IPS-NIHi11 (cell line): ENCODE measurements around the gene CPT1C.

Experiments used
- DNase-seq: peaks from one replicate; pipeline ENCODE4 v3.0.0; 2012; ENCODE audit warnings: mixed read lengths, low spot score

Gene CPT1C

GRCh38 chr19:49681830-49682229, 9.1 kb upstream of the CPT1C start:
- no peak for DNase-seq

GRCh38 chr19:49682274-49682673, 8.6 kb upstream of the CPT1C start:
- DNase-seq, result no peak

GRCh38 chr19:49683814-49684250, 7.1 kb upstream of the CPT1C start:
- no peak for DNase-seq

DNA sequence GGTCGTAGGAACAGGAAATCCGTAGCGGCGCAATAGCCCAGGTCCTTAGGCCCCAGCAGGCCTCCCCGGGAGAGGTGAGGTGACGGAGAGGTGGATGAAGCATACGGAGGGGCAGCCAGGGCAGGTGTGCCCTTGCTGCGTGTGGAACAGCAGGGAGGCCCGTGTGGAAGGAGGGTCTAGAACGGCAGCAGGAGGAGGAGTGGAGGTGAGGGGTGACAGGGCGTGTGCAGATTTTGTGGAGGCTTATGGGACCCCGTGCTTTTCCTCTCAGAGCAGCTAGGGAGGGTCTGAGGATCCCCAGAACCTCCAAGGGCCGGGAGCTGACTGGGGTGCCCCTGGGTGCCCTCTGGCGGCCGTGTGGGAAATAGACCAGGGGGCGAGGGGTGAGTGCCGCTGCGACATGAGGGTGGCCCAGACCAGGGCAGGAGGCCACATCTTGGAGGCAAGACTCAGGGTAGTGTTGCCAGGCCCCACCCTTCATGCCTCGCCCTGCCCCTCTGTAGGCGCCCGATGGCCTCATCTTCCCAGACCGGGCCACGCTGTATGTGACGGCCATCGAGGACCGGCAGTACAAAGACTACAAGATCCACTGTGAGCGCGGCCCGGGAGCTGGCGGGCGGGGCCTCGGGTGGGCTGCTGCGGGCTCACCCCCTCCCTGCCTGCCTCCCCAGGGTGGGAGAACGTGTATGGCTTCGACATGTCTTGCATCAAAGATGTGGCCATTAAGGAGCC, 6.5 kb upstream of the CPT1C start:
- peak; percentile 58 for DNase-seq

DNA sequence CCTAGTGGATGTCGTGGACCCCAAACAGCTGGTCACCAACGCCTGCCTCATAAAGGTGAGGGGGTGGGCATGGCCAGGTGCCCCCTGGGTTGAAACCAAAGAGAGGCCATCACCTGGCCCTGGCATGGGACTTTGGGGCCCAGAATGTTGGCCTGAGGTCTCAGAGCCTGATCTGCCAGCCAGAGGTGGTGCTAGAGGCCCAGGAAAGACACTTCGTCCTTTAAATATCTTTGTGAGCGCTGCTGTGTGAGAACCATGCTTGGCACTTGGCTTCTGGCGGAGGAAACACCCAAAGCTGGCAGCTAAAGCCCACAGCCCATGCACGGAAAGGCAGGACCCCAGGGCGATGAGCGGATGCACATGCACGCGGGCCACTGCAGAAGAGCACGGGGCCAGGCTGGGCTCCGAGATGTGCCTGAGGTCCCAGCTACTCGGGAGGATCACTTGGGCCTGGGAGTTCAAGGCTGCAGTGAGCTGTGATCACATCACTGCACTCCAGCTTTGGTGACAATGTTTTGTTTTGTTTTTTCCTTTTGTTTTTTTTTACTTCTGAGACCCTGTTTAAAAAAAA, 5.8 kb upstream of the CPT1C start:
- DNase-seq, result peak; percentile 3

GRCh38 chr19:49685845-49686332, 5.0 kb upstream of the CPT1C start:
- peak; percentile 12 for DNase-seq

GRCh38 chr19:49686503-49687088, 4.3 kb upstream of the CPT1C start:
- peak; percentile 5 for DNase-seq

- peak; percentile 3 for DNase-seq
Measured at GRCh38 chr19:49687150-49687549, 3.8 kb upstream of the CPT1C start.

GRCh38 chr19:49687566-49688316, 3.2 kb upstream of the CPT1C start:
- peak; percentile 17 for DNase-seq

- DNase-seq, result peak; percentile 14
Measured at GRCh38 chr19:49688531-49689132, 2.3 kb upstream of the CPT1C start.

DNA sequence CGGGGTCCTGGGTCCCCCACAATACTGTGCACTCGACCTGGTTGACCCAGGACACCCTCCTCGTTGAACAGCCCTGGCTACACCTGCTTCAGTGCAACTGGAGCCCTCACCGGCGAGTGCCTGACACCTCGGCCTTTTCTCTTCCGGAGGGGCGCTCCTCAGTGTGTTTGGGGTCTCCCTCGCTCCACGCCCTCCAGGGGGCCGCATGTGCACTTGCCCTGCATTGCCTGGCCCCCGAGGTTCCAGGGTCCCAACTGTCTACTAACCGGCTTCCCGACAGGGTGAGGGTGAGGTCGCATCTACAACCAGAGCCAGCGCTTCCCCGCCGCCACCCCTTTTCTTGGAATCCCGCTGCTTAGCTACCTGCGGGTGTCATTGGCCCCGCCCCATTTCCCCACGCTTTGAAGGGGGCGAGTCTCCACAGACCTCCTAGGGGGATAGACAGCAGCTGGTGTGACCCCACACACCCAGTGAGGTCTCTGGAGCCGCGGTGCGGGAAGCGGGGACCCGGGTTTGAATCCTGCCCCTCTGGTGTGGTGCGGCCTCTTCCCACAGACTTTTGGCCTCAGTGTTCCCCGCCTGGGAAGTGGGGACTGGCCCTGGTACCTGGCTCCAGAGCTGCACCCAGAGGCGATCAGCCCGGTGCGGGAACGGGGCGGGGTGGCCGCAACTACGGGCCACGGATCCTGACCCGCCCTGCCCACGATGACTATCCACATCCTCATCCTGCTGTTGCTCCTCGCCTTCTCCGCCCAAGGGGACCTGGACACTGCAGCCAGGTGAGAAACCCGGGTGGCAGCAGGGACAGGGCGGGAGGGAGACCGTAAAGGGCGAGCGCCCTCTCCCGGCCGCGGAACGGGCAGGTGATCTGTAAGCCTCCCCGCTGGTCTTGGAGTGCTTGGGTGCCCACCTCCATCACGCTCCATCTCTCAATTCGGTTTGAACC, 1.5 kb upstream of the CPT1C start, which contains the start of gene ADM5:
Gene ADM5, plus strand, starts transcription at position 462 of the 946 bp plus-strand sequence. Its CDS starts 244 bp downstream, at position 706.
- peak; percentile 47 for DNase-seq

GRCh38 chr19:49690079-49690655, 749 bp upstream of the CPT1C start:
- no peak for DNase-seq

GRCh38 chr19:49691243-49692146, 579 bp downstream of the CPT1C start:
- DNase-seq, result peak; percentile 83

- no peak for DNase-seq
Measured at GRCh38 chr19:49692147-49692506, 1.2 kb downstream of the CPT1C start.

DNA sequence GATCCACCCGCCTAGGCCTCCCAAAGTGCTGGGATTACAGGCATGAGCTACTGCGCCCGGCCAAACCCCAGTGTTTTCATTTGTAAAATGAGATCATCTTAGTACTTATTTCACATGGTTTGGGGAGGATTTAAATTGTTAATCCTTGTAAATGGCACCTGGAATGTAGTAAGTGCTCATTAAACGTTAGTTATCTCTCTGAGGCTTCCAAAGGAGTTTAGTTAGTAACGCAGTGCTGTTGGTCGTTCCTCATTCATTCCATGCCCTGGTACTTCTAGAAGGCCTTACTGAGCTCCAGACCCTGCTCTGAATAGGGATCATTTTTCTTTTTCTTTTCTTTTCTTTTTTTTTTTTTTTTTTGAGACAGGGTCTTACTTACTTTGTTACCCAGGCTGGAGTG, 5.2 kb downstream of the CPT1C start:
- no peak for DNase-seq

DNA sequence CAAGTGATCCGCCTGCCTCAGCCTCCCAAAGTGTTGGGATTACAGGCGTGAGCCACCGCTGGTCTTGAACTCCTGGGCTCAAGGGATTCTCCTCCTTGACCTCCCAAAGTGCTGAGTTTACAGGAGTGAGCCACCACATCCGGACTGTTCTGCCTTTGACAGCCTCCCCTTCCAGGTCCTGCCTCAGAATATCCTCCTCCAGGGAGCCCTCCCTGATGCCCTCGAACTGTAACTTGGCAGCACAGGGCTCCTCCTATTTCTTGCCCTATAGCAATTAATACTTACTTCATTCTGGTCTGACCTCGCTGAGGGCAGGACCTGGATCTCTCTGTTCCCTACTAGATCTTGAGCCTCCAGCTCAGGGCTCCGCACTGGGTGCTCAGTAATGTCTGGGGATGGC, 5.9 kb downstream of the CPT1C start:
- no peak for DNase-seq

GRCh38 chr19:49699364-49699763, 8.4 kb downstream of the CPT1C start:
- DNase-seq, result no peak

DNA sequence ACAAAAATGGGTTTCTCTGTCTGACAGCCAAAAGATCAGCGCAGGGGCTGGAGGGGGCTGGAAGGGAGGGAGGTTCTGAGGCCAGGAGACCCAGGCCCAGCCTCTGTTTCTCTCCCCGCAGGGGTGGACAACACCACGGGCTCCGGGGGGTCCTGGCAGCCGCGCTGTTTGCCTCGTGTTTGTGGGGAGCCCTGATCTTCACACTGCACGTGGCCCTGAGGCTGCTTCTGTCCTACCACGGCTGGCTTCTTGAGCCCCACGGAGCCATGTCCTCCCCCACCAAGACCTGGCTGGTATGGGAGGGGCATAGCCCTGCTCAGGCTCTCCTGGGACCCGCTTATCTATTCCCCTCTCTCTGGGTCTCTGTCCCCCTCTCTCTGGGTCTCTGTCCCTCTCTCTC, 9.6 kb downstream of the CPT1C start:
- no peak for DNase-seq

GRCh38 chr19:49701271-49701786, 10.4 kb downstream of the CPT1C start:
- no peak for DNase-seq
